GF-D8 (cell line): ENCODE results near the gene FTCDNL1.

Source experiments
- DNase-seq: peaks from one replicate; lab custom pipeline; 2025; lab: John Stamatoyannopoulos, UW

FTCDNL1 gene

GRCh38 chr2:199850718-199851500, at the start of gene FTCDNL1:
Gene FTCDNL1, minus strand, starts transcription at chr2:199851192. Its CDS starts 2,230 bp downstream, at chr2:199848962.
- peak; percentile 38 for DNase-seq

GRCh38 chr2:199896617-199897016, 45.6 kb upstream of the FTCDNL1 start:
- no peak for DNase-seq

- DNase-seq: no peak
Measured at GRCh38 chr2:199895406-199895805, 44.4 kb upstream of the FTCDNL1 start.

GRCh38 chr2:199883474-199884212, 32.7 kb upstream of the FTCDNL1 start:
- no peak for DNase-seq

GRCh38 chr2:199882667-199883066, 31.7 kb upstream of the FTCDNL1 start:
- no peak for DNase-seq

- DNase-seq: no peak
Measured at GRCh38 chr2:199875400-199875799, 24.4 kb upstream of the FTCDNL1 start.

GRCh38 chr2:199874209-199874608, 23.2 kb upstream of the FTCDNL1 start:
- DNase-seq: no peak

- DNase-seq: no peak
Measured at GRCh38 chr2:199870581-199870980, 19.6 kb upstream of the FTCDNL1 start.

- no peak for DNase-seq
Measured at GRCh38 chr2:199869653-199870052, 18.7 kb upstream of the FTCDNL1 start.

- DNase-seq: no peak
Measured at GRCh38 chr2:199869227-199869541, 18.2 kb upstream of the FTCDNL1 start.

GRCh38 chr2:199868431-199869226, 17.6 kb upstream of the FTCDNL1 start:
- no peak for DNase-seq

- no peak for DNase-seq
Measured at GRCh38 chr2:199865905-199866304, 14.9 kb upstream of the FTCDNL1 start.

- DNase-seq: no peak
Measured at GRCh38 chr2:199862788-199863187, 11.8 kb upstream of the FTCDNL1 start.

GRCh38 chr2:199861132-199861774, 10.3 kb upstream of the FTCDNL1 start:
- DNase-seq: peak; percentile 49

- DNase-seq: no peak
Measured at GRCh38 chr2:199855812-199856211, 4.8 kb upstream of the FTCDNL1 start.

GRCh38 chr2:199851883-199852282, 891 bp upstream of the FTCDNL1 start:
- DNase-seq: no peak

GRCh38 chr2:199851501-199851810, 464 bp upstream of the FTCDNL1 start:
- no peak for DNase-seq

- no peak for DNase-seq
Measured at GRCh38 chr2:199850218-199850717, 724 bp downstream of the FTCDNL1 start.

- no peak for DNase-seq
Measured at GRCh38 chr2:199848389-199849130, 2.4 kb downstream of the FTCDNL1 start.

GRCh38 chr2:199847181-199847864, 3.7 kb downstream of the FTCDNL1 start:
- DNase-seq: peak; percentile 76
